CD4-positive, alpha-beta T cell treated with Interleukin-2 at 100 ng/mL for 4 hours (primary cell): ENCODE measurements around the gene TMEM243.
"Not testable (repeated sequence)": the region's sequence is repeated elsewhere in the genome, so short reads cannot be mapped to it uniquely, and the experiment has no call there.

ENCODE experiments used
- DNase-seq: peaks from one replicate; pipeline ENCODE4 v3.0.0-alpha.2; 2020; ENCODE audit warnings: low spot score

The TMEM243 gene

DNA sequence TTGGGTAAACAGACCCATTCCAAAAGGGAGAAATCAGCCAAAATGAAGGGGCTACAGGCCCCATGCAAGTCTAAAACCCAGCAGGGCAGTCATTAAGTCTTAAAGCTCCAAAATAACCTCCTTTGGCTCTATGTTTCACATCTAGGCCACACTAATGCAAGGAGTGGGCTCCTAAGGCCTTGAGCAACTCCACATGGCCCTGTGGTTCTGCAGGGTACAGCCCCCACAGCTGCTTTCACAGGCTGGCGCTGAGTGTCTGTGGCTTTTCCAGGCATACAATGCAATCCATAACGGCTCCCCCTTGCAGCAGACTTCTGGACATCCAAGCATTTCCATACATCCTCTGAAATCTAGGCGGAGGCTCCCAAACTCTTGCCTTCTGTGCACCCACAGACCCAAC, 9.0 kb downstream of the TMEM243 start:
- no peak for DNase-seq

DNA sequence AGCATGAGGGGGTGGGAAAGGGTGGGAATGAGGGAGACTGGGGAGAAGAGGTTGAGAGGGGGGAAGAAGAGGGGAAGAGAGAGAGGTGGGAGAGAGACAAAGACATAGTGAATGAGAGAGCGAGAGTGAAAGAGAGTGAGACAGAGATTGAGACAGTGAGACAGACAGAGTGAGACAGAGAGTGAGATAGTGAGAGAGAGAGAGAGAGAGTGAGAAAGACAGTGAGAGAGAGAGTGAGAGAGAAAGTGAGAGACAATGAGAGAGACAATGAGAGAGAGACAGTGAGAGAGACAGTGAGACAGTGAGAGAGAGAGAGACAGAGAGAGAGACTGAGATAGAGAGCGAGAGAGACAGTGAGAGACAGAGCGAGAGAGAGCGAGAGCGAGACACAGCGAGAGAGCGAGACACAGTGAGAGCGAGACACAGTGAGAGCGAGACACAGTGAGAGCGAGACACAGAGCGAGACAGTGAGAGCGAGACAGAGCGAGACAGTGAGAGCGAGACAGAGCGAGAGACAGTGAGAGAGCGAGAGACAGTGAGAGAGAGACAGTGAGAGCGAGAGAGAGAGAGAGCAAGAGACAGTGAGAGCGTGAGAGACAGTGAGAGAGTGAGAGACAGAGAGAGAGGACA, 10.1 kb downstream of the TMEM243 start:
- no peak for DNase-seq

DNA sequence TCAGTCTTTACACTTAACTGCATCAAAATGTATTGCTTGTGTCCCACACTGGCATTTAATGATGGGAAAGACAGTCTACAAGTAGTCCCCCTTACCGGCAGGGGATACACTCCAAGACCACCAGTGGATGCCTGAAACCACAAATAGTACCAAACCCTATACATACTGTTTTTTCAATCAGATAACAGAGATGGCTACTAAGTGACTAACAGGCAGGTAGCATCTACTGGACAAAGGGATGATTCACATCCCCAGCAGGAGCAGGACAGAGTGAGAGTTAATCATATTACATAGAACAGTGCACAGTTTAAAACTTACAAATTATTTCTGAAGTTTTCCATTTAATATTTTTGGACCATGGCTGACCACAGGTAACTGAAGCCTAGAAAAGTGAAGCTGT, 13.2 kb downstream of the TMEM243 start:
- no peak for DNase-seq

DNA sequence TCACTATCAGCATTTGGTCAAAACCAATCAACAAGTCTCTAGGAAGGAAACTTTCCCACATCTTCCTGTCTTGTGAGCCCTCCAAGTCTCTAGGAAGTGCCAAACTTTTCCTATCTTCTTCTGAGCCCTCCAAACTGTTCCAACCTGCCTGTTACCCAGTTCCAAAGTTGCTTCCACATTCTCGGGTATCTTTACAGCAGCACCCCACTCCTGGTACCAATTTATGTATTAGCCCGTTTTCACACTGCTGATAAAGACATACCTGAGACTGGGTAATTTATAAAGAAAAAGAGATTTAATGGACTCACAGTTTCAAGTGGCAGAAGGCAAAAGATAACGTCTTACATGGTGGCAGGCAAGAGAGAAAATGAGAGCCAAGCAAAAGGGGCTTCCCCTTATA, 13.8 kb downstream of the TMEM243 start:
- DNase-seq, result not testable (repeated sequence)

DNA sequence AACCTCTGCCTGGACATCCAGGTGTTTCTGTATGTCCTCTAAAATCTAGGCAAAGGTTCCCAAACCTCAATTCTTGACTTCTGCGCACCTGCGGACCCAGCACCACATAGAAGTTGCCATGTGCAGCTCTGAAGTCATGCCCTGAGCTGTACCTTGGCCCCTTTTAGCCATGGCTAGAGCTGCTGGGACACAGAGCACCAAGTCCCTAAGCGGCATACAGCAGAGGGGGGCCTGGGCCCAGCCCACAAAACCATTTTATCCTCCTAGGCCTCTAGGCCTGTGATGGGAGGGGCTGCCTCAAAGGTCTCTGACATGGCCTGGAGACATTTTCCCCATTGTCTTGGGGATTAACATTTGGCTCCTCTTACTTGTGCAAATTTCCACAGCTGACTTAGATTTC, 14.6 kb downstream of the TMEM243 start:
- no peak for DNase-seq

DNA sequence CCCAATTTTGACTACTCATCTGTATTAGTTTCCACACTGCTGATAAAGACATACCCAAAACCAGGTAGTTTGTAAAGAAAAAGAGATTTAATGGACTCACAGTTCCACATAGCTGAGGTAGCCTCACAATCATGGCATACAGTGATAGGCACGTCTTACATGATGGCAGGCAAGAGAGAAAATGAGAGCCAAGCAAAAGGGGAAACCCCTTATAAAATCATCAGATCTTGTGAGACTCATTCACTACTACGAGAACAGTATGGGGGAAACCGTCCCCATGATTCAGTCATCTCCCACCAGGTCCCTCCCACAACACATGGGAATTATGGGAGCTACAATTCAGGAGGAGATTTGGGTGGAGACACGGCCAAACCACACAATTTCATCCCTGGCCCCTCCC, 15.6 kb downstream of the TMEM243 start:
- not testable (repeated sequence) for DNase-seq

DNA sequence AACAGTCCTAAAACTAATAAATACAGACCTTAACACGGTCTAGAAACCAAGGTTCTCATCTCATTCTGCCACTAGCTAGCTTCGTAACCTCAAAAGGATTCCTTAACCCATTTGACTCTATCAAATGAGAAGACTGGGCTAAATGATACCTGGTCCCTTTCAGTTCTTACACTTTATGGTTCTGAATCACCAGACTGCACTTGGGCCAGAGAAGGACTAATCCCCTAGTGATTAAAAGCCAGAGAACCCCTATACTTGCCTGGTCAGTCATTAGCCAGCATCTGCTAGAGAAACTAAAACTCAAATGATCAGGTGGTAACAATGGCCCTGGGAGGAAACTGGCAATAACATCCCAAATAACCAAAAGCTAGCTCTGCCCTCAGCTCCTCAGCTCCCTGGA, 16.8 kb downstream of the TMEM243 start:
- DNase-seq, result no peak

DNA sequence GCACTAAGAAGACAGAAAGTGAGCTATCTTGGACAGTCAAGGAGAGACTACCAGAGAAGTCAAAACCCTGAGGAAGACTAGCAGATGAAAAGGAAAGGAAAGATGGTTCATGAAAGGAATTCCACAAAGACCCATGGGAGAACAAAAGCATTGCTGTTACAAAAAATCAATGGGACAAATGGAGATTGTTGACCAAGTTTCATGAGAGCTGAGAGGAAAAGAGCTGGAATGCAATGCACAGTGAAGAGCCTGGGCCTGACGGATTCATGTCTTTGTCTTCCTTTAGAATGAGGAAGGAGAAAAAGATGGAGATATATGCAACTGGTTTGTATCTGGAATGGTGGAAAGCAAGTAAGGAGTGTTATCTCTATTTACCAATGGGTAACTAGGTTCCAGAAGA, 17.3 kb downstream of the TMEM243 start:
- DNase-seq, result no peak

DNA sequence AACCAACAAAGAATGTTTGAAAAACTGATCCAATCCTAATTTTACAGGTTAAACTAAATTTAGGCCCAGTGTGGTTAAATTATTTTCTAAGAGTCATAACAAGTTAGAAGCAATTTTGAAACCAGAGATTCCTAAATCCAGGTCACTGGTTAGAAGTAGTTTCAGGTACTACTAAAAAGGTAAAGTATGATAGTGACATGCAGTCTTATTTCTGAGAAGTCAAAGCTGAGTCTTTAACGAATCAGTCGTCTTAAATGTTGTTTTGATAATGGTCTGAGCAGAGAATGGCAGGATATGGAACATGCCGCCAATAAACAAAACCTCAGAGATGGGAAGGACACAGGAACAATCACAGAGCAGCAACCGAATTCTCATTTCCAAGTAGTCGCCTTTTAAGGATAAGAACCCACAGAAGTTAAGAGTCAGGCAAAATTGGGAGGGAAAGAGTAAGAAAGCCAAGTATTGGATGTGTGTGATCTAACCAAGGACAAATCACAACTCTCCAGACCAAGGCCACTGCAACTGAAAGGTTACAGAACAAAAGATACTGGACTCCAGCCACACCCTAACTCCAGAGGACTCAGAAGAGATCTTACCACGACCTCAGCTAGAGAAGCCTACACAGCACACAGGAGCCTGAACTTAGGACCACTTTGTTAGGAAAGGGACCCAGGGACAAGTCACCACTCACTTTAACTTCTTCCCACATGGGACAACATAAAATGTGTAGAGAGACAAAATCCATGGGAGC, 19.7 kb downstream of the TMEM243 start:
- no peak for DNase-seq

DNA sequence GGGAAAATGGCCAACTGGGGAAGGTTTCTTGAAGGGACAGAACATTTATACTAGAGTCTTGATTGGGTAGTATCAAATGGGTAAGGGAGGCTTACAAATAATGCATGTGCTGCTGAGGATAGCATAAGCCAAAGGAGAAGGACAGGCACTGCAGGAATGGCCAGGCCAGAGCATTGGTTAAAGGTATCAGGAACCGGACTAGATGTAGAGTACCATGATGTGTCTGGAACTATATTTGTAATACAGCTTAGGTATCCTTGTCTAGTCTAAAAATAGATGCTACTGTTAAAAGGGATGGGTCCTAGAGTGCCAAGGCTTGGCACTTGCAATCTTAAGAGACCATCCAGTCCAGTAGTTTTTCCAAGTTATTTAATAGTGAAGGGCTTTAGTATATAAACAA, 20.3 kb downstream of the TMEM243 start:
- no peak for DNase-seq

DNA sequence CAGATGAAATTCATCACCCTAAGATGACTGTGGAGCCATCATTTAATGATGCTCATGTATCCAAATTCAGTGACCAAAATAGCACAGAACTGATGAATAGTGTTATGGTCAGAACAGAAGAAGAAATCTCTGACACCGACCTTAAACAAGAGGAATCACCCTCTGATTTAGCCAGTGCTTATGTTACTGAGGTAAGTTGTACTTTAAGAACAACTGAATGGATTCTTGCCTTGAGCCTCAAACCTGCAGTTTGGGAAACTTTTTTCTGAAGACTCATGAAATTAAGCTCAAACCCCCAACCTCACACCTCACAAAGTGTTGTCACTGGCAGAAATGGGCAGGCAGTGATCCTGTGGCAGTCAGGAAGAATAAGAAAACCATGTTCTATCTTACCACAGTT, 25.6 kb downstream of the TMEM243 start:
- no peak for DNase-seq

DNA sequence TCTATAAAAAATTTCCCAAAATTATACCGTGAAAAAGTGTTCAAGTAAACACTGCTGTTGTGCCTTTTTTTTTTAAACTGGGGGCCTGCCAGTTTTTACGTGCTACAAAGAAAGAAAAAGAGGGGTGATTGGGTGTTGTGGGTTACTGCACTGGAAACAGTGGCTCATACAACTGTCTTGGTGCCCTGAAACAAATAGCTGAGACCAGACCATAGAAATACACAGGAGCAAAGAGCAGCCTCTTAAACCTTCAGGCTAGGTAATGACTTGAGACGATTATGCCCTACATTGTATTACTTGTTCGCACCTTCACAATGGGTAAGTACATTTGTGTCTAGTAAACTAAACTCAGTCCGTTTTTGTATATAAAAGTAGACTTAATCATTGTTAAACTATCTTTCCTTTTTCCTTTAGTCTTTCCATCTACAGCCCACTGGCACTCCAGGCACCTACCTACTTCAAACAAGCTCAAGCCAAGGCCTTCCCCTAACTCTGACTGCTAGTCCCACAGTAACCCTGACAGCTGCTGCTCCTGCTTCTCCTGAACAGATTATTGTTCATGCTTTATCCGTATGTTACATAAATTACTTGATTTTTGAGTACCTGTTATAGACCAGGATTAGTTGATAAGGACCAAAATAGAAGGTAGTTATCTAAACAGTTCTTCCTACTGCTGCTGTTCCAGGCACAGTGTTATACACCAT, 26.6 kb downstream of the TMEM243 start:
- no peak for DNase-seq

DNA sequence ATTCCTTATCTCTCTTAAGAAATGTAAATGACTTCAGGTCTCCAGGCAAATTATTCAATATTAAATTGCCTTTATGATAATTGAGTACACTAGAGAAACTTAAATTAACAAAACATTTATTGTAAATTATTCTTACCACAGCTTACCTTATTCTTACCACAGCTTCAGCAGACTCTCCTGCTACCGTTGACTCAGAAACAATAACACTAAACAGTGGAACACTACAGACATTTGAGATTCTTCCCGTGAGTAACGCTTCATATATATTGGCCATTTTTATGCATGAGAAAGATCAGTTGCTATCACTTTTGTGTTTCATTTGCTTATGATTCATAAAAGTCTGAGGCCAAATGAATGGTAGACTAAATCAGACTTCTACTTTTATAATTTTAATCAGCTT, 28.7 kb downstream of the TMEM243 start:
- DNase-seq, result no peak

DNA sequence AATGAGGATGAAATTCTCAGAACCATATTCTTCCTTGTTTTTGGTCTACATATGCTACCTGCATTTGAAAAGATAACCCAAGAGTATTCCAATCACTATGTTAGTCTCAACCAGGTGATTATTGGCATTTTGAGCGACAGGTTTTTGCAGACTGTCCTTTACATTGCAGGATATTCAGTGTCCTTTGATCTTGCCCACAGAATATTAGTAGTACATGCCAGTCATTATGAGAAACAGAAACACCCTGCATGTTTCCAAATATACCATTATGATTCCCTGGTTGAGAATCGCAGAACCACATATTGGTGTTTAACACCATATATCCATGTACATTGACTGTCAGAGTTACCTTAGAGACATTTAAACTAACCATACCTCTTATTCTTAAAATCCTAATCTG, 30.6 kb downstream of the TMEM243 start:
- DNase-seq, result no peak

DNA sequence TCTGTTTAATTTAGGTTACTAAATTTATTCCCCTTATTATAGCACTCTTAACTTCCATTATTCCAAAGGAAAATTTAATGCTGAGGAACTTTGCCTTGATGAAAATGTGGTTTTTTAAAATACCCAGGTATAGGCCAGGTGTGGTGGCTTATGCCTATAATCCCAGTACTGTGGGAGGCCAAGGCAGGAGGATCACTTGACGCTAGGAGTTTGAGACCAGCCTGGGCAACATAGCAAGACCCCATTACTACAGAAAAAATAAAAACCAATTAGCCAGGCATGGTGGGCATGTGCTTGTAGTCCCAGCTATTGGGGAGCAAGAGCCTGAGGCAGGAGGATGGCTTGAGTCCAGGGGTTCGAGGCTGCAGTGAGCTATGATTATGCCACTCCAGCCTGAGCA, 32.4 kb downstream of the TMEM243 start:
- no peak for DNase-seq

DNA sequence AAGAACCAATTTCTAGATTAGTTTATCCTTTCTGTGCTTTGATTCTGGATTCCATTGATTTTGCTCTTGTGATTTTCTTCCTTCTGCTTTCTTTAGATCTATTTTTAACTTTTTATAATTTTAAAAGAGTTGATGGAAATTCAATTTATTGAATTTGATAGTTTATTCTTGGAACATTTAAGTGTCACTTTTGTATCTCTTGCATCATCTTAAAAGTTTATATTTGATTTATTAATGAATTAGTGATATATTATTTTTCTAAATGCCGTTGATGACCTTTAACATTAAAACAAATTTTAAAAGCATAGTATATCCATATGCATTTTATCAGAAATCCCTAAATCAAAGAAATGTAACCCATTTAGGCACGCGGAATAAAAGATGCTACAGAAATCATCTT, 40.4 kb downstream of the TMEM243 start:
- no peak for DNase-seq

DNA sequence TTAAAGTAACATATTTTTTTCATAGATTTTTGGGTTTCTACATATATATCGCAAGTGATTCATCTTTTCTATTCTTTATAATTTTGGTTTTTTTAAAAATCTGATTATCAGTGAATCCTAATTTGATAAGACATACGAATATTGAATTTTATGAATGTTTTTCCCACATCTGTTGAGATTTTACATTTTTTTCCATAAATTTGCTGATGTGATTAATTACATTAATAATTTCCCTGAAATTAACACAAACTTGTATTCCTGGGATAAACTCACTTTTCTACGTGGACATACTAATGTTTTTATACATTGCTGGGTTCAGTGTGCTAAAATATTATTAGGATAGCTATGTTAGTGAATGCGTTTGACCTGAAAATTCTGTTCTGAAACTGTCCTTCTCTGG, 41.2 kb downstream of the TMEM243 start:
- no peak for DNase-seq

DNA sequence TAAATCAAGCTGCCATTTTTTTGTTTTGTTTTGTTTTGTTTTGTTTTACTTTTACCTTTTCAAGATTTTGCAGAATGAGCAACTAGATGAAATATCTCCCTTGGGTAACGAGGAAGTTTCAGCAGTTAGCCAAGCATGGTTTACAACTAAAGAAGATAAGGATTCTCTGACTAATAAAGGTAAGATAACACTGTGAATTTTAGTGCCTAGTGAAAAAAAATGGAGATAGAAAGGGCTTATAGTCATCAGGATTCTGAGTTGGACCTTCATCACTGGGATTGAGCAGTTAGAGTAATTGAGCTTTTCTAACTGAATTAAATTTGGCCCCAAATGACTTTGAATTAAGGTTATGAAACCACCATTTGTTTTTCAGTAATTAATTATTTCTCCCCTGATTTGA, 46.1 kb downstream of the TMEM243 start:
- DNase-seq, result no peak

DNA sequence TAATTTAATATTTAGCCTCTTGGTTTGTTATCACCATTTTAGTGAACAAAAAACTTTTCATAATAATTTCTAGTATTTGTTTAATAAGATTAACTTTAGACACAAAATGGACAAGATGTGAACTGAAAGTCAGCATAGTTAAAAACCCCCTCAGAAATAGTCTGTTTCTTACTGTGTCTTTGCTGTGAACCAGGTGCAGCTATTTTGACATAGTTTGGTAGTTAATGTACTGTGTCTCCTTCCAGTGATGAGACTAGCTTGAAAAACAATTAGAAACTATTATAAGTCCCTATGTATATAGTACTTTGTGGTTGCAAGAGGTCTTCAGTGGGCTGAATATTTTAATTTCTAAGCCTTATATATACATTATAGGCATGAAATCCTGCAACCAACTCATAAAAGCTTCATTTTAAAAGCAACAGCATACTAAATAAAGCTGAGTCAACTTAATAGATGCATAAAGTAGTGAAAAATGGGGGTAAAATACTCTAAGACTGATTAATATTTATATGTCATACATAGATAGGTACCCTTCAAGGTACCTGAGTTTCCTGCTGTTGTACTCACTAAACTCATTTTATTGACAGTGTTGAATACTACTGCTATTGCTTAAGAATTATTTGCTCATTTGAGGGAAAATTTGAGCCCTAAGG, 48.1 kb downstream of the TMEM243 start:
- DNase-seq, result no peak

DNA sequence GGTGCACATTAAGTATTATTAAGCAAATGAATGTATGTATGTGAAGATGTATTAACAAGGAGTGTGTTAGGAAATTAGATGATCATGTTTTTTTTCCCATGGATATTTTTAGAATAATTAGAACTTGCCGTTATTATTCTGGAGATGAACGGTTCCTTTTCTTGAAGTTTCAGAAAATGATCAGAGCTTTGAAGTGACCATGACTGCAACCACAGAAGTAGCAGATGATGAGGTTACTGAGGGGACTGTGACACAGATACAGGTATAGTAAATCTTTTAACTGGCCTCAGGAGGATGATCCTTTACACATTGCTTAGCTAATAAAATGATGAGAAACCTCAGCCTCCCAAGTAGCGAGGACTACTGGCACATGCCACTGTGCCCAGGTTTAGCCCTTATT, 48.7 kb downstream of the TMEM243 start:
- DNase-seq, result no peak

DNA sequence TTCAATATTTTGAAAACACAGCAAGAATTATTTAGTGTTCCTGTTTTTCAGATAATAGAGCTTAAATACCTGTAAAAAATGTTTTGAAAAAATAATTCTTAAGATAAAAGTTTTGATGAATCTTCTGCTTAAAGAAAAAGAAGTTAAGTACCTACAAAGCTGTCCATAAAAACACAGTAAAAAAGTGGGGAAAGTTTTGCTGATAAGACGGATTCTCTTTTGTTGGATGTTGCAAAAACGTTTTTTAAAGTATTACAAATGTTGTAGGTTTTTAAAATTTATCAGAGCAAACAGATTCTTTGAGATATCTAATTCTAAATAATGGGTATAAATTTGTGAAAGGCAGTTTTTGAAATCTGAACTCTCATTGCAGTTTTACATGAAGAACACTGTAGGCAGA, 55.1 kb downstream of the TMEM243 start:
- DNase-seq, result no peak

DNA sequence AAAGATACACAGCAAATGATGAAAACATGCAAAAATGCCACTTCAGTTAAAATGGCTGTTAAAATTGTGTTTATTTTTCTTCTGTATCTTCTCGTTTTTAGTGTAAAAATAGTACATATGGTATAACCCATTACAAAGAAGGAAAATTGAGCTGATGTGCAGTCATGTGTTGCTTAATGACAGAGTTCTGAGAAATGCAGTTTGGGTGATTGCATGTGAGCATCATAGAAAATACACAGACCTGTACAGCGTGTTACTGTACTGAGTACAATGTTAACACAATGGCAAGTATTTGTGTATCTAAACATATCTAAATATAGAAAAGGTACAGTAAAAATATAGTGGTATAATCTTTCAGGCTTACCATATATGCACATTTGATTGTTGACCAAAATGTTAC, 60.0 kb downstream of the TMEM243 start:
- no peak for DNase-seq

DNA sequence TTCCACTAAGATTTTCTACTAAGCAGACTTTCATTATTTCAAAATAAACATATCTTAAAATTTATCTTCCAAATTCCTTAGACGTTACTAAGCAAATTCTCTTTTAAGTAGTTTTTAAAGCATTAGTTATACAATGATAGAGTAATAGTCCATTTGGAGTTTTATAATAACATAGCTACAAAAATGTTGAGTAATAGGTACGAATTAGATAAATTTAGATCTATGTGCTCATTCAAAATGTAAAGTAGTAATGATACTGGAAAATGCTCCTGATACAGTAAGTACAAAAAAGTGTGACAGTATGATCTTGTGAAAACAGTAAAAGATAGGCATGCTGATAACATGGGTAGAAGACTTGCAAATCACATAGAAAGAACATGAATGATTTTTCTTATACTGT, 62.8 kb downstream of the TMEM243 start:
- no peak for DNase-seq
